Measurements from ENCODE around the gene SIGLEC7. TPM values are rescaled to one million over a fixed set of nuclear protein-coding genes. Genes with fewer than 3 reads are reported as not detected.
"Not testable (repeated sequence)": the region's sequence is repeated elsewhere in the genome, so short reads cannot be mapped to it uniquely, and the experiment has no call there.

The SIGLEC7 gene
- total RNA-seq, 1 experiment from 2014 or later, result not detected

GRCh38 chr19:51169283-51169918 lies 27.3 kb downstream of the SIGLEC7 start:
- H3K9me2 ChIP-seq (replicated peaks; ENCODE audit: low read length); H2AFZ ChIP-seq (ENCODE audit: low read length); H3K9me3 ChIP-seq (ENCODE audit: low read length); H3K4me1 ChIP-seq (ENCODE audit: insufficient read depth, low read length); H3F3A ChIP-seq (ENCODE audit: low read length, unreplicated experiment); H3K79me2 ChIP-seq (ENCODE audit: low read length); POLR2A ChIA-PET (ENCODE audit: unreplicated experiment); H3K27ac ChIP-seq (ENCODE audit: low read length); CTCF ChIA-PET; H3K4me3 ChIP-seq (ENCODE audit: low read length); H3K9ac ChIP-seq (ENCODE audit: low read length); H3K4me2 ChIP-seq (ENCODE audit: low read length); BruUV-seq (replicated peaks); H3K36me3 ChIP-seq (ENCODE audit: low read depth, low read length); H4K20me1 ChIP-seq (ENCODE audit: low read length): not testable (repeated sequence)
- peak; percentile 75 for TF ChIP-seq CTCF (conservative IDR thresholded peaks at IDR 0.05; ENCODE audit: low read depth, low read length)
- ATAC-seq, result peak; percentile 42; the same call in 1 of the 2 replicates
- peaks cover 75% of the 10 kb centered on the region for H3K27me3 ChIP-seq (ENCODE audit: low read length)
- intact Hi-C loops (cut with micrococcal nuclease), result loop anchor here (1.0 kb wide), 1 partner anchor 148 kb away; no protein-coding TSS in a partner anchor
- DNase-seq, result peak; percentile 92

GRCh38 chr19:51172223-51172622 lies 30.1 kb downstream of the SIGLEC7 start:
- H3K36me3 ChIP-seq (ENCODE audit: low read depth, low read length), result no peaks in the 10 kb centered on the region
- ATAC-seq, result no peak
- intact Hi-C loops (cut with micrococcal nuclease), result no loop called here
- H3K9me3 ChIP-seq (ENCODE audit: low read length), result no peaks in the 10 kb centered on the region
- H3K4me3 ChIP-seq (ENCODE audit: low read length), result no peak overlapping the region
- ChIA-PET CTCF (no interaction called here), POLR2A (ENCODE audit: unreplicated experiment) (no interaction called here)
- H3K4me2 ChIP-seq (ENCODE audit: low read length), result no peak overlapping the region
- no peaks in the 10 kb centered on the region for H3F3A ChIP-seq (ENCODE audit: low read length, unreplicated experiment)
- no peaks in the 10 kb centered on the region for H3K9me2 ChIP-seq (replicated peaks; ENCODE audit: low read length)
- no TSS peak for BruUV-seq (replicated peaks)
- H3K27ac ChIP-seq (ENCODE audit: low read length), result no peak overlapping the region
- H2AFZ ChIP-seq (ENCODE audit: low read length), result no peak overlapping the region
- H4K20me1 ChIP-seq (ENCODE audit: low read length), result no peaks in the 10 kb centered on the region
- no peaks in the 10 kb centered on the region for H3K4me1 ChIP-seq (ENCODE audit: insufficient read depth, low read length)
- H3K79me2 ChIP-seq (ENCODE audit: low read length), result no peaks in the 10 kb centered on the region
- H3K27me3 ChIP-seq (ENCODE audit: low read length), result peaks cover 79% of the 10 kb centered on the region
- TF ChIP-seq EZH2phosphoT487 (IDR thresholded peaks at IDR 0.05; ENCODE audit: borderline replicate concordance, low read length), result no peak
- no peak for TF ChIP-seq EZH2 (IDR thresholded peaks at IDR 0.05; ENCODE audit: low read length, unreplicated experiment)
- TF ChIP-seq CTCF (conservative IDR thresholded peaks at IDR 0.05; ENCODE audit: low read depth, low read length), result no peak
- no peak for DNase-seq
- no peak overlapping the region for H3K9ac ChIP-seq (ENCODE audit: low read length)

GRCh38 chr19:51173681-51174080 lies 31.6 kb downstream of the SIGLEC7 start:
- H3K4me2 ChIP-seq (ENCODE audit: low read length), result no peak overlapping the region
- no peak overlapping the region for H3K4me3 ChIP-seq (ENCODE audit: low read length)
- DNase-seq (no peak), ATAC-seq (no peak)
- no peaks in the 10 kb centered on the region for H4K20me1 ChIP-seq (ENCODE audit: low read length)
- H3F3A ChIP-seq (ENCODE audit: low read length, unreplicated experiment), result no peaks in the 10 kb centered on the region
- H3K27me3 ChIP-seq (ENCODE audit: low read length), result peaks cover 84% of the 10 kb centered on the region
- ChIA-PET CTCF (no interaction called here), POLR2A (ENCODE audit: unreplicated experiment) (no interaction called here)
- no peaks in the 10 kb centered on the region for H3K79me2 ChIP-seq (ENCODE audit: low read length)
- H2AFZ ChIP-seq (ENCODE audit: low read length), result no peak overlapping the region
- intact Hi-C loops (cut with micrococcal nuclease), result no loop called here
- no TSS peak for BruUV-seq (replicated peaks)
- no peaks in the 10 kb centered on the region for H3K9me3 ChIP-seq (ENCODE audit: low read length)
- no peaks in the 10 kb centered on the region for H3K9me2 ChIP-seq (replicated peaks; ENCODE audit: low read length)
- no peaks in the 10 kb centered on the region for H3K36me3 ChIP-seq (ENCODE audit: low read depth, low read length)
- no peak overlapping the region for H3K27ac ChIP-seq (ENCODE audit: low read length)
- no peak for TF ChIP-seq EZH2phosphoT487 (IDR thresholded peaks at IDR 0.05; ENCODE audit: borderline replicate concordance, low read length)
- no peak for TF ChIP-seq EZH2 (IDR thresholded peaks at IDR 0.05; ENCODE audit: low read length, unreplicated experiment)
- no peak for TF ChIP-seq CTCF (conservative IDR thresholded peaks at IDR 0.05; ENCODE audit: low read depth, low read length)
- no peaks in the 10 kb centered on the region for H3K4me1 ChIP-seq (ENCODE audit: insufficient read depth, low read length)
- no peak overlapping the region for H3K9ac ChIP-seq (ENCODE audit: low read length)

Data from PC-3 (cell line).